HepG2 (cell line): ENCODE measurements around the gene CYP11A1. TPM values are rescaled to one million over a fixed set of nuclear protein-coding genes. Genes with fewer than 3 reads are reported as not detected.

ENCODE experiments used
- ATAC-seq: fragments of 200-7000 bp; cut with Tn5 transposase; 3 replicates; pipeline ENCODE4 v1.9.1; 2020; ENCODE audit warnings: mild to moderate bottlenecking, moderate library complexity
- BruUV-seq: library from RNA; stranded (reverse); fragments of 400-500 nt; replicated peaks from 2 replicates; lab custom pipeline; 2021; lab: Mats Ljungman, UMichigan
- CTCF ChIA-PET: fragments of 300-600 bp; formaldehyde crosslinking; extraction: SDS; loops from one replicate; lab custom pipeline; 2021; ENCODE audit warnings: low total read pairs, inconsistent platforms, low intra/inter-chr PET ratio; lab: Yijun Ruan, JAX
- POLR2A ChIA-PET: fragments of 350-600 bp; sonication (Branson Sonifier 250); formaldehyde crosslinking; loops from one replicate; lab custom pipeline; 2020; ENCODE audit warnings: antibody characterized with exemption, inconsistent platforms; lab: Yijun Ruan, JAX
- DNase-seq: peaks from one replicate; pipeline ENCODE4 v3.0.0-alpha.2; 2015; ENCODE audit warnings: low spot score
- FAIRE-seq: peaks from 3 replicates; lab custom pipeline; 2011; peaks lifted over from hg19 to GRCh38; lab: Jason Lieb, UNC
- H2AFZ ChIP-seq: one replicate; pipeline ENCODE4 v1.6.1; 2011; ENCODE audit warnings: low read length, inconsistent platforms
- H3K27ac ChIP-seq: fragments of 300-600 bp; 3 replicates; pipeline ENCODE4 v1.8.0; 2011; ENCODE audit warnings: mixed run types, mild to moderate bottlenecking, mixed read lengths, low read length, inconsistent platforms; ENCODE audit not compliant: insufficient read depth; ENCODE audit errors: extremely low read length
- H3K27me3 ChIP-seq, 2 experiments: fragments of 200-600 bp in 1 of 2; 2 replicates in 1 of 2; 3 replicates in 1 of 2; pipeline versions ENCODE4 v1.6.0 to v1.8.0; 2011; ENCODE audit warnings: low read length in 2 of 2, mild to moderate bottlenecking in 2 of 2, moderate library complexity in 2 of 2, inconsistent platforms in 1 of 2; ENCODE audit not compliant: insufficient read depth in 2 of 2, control insufficient read depth in 1 of 2
- H3K36me3 ChIP-seq, 2 experiments: fragments of 200-600 bp in 1 of 2; replicated peaks in 1 of 2; 2 replicates in 1 of 2; 3 replicates in 1 of 2; pipeline versions ENCODE4 v1.5.1 to v1.8.0; 2011; ENCODE audit warnings: low read length in 2 of 2, inconsistent platforms in 1 of 2; ENCODE audit not compliant: insufficient read depth in 2 of 2, control insufficient read depth in 1 of 2
- H3K4me1 ChIP-seq: 2 replicates; pipeline ENCODE4 v1.5.1; 2012; ENCODE audit warnings: low read length, inconsistent platforms; ENCODE audit not compliant: insufficient read depth
- H3K4me2 ChIP-seq: 2 replicates; pipeline ENCODE4 v1.6.0; 2011; ENCODE audit warnings: low read depth, low read length, inconsistent platforms
- H3K4me3 ChIP-seq, 3 experiments: fragments of 200-600 bp in 1 of 3; sonication (generic), shearing (Covaris generic) in 1 of 3; replicated peaks in 1 of 3; 2 replicates each; pipeline ENCODE4 v1.5.1; 2011 to 2016; ENCODE audit warnings: low read length in 3 of 3, inconsistent platforms in 2 of 3, low read depth in 2 of 3, mild to moderate bottlenecking in 2 of 3, control low read depth in 1 of 3, mixed read lengths in 1 of 3; ENCODE audit not compliant: insufficient read depth in 1 of 3
- H3K79me2 ChIP-seq: one replicate; pipeline ENCODE4 v1.6.1; 2011; ENCODE audit warnings: low read length, inconsistent platforms; ENCODE audit not compliant: insufficient read depth
- H3K9ac ChIP-seq: 2 replicates; pipeline ENCODE4 v1.6.0; 2011; ENCODE audit warnings: mild to moderate bottlenecking, low read depth, low read length, inconsistent platforms; ENCODE audit not compliant: insufficient read depth
- H3K9me3 ChIP-seq: 2 replicates; pipeline ENCODE4 v1.5.1; 2012; ENCODE audit warnings: mild to moderate bottlenecking, low read length
- H4K20me1 ChIP-seq: 2 replicates; pipeline ENCODE4 v1.6.0; 2011; ENCODE audit warnings: inconsistent platforms, mild to moderate bottlenecking, low read length, moderate library complexity; ENCODE audit not compliant: insufficient read depth
- ARHGAP35 ChIP-seq: sonication (generic); formaldehyde crosslinking; IDR thresholded peaks from 2 replicates; pipeline ENCODE4 v1.9.0; 2022; ENCODE audit warnings: mild to moderate bottlenecking, inconsistent platforms, moderate library complexity, missing genetic modification reagents, borderline replicate concordance
- BCL6 ChIP-seq: IDR thresholded peaks from 2 replicates; pipeline ENCODE4 v1.6.1; 2016; ENCODE audit warnings: missing genetic modification reagents, missing compliant biosample characterization
- BCLAF1 ChIP-seq: fragments of 450-650 bp; IDR thresholded peaks from 2 replicates; pipeline ENCODE4 v1.6.1; 2017; ENCODE audit warnings: mild to moderate bottlenecking
- CEBPB ChIP-seq: IDR thresholded peaks from 2 replicates; pipeline ENCODE4 v1.6.1; 2011; ENCODE audit warnings: low read depth, low read length, improper control_type of control experiment, borderline replicate concordance
- HDAC6 ChIP-seq: fragments of 200-600 bp; sonication (generic); IDR thresholded peaks from 2 replicates; pipeline ENCODE4 v1.7.0; 2017; ENCODE audit warnings: mild to moderate bottlenecking, antibody characterized with exemption, low read length, low read depth
- KAT8 ChIP-seq: IDR thresholded peaks from 2 replicates; pipeline ENCODE4 v1.6.1; 2016; ENCODE audit warnings: missing genetic modification reagents, missing compliant biosample characterization
- LRRFIP1 ChIP-seq: sonication (generic); formaldehyde crosslinking; conservative IDR thresholded peaks from 2 replicates; pipeline ENCODE4 v1.4.0; 2020; ENCODE audit warnings: missing genetic modification reagents
- MBD4 ChIP-seq: IDR thresholded peaks from 2 replicates; pipeline ENCODE4 v1.6.1; 2012; ENCODE audit warnings: low read length, inconsistent platforms, borderline replicate concordance
- NFYB ChIP-seq: sonication (generic); formaldehyde crosslinking; IDR thresholded peaks from 2 replicates; pipeline ENCODE4 v1.4.0; 2020; ENCODE audit warnings: missing genetic modification reagents
- SMC3 ChIP-seq: IDR thresholded peaks from 2 replicates; pipeline ENCODE4 v1.6.1; 2011; ENCODE audit warnings: low read length, improper control_type of control experiment
- SRSF4 ChIP-seq: fragments of 200-400 bp; formaldehyde crosslinking; IDR thresholded peaks from one replicate; pipeline ENCODE4 v1.6.1; 2018; ENCODE audit warnings: mild to moderate bottlenecking, low read depth, low read length, moderate library complexity; ENCODE audit not compliant: poor library complexity, severe bottlenecking
- STAG1 ChIP-seq: sonication (generic); formaldehyde crosslinking; IDR thresholded peaks from 2 replicates; pipeline ENCODE4 v1.4.0; 2020; ENCODE audit warnings: missing genetic modification reagents
- TEAD3 ChIP-seq: optimal IDR thresholded peaks from 2 replicates; pipeline ENCODE3; 2016; ENCODE audit warnings: borderline replicate concordance
- THAP11 ChIP-seq: IDR thresholded peaks from 2 replicates; pipeline ENCODE4 v1.6.1; 2016; ENCODE audit warnings: missing biosample characterization, missing genetic modification reagents
- ZBTB26 ChIP-seq: IDR thresholded peaks from 2 replicates; pipeline ENCODE4 v1.6.1; 2016; ENCODE audit warnings: missing compliant biosample characterization, missing genetic modification reagents, borderline replicate concordance
- ZNF12 ChIP-seq: sonication (generic); formaldehyde crosslinking; IDR thresholded peaks from 2 replicates; pipeline ENCODE4 v1.5.0; 2020; ENCODE audit warnings: missing genetic modification reagents
- ZNF230 ChIP-seq: sonication (generic); formaldehyde crosslinking; IDR thresholded peaks from 2 replicates; pipeline ENCODE4 v1.4.0; 2020; ENCODE audit warnings: mild to moderate bottlenecking, missing genetic modification reagents
- ZNF263 ChIP-seq: sonication (generic); formaldehyde crosslinking; IDR thresholded peaks from 2 replicates; pipeline ENCODE4 v1.4.0; 2020; ENCODE audit warnings: missing genetic modification reagents
- WGBS: methylation state at CpG from one replicate; pipeline ENCODE4 v1.1.6; 2017; ENCODE audit warnings: low lambda C conversion rate; 5-methylcytosine and 5-hydroxymethylcytosine counted together
- in situ Hi-C: cut with HindIII; loops from 2 replicates; pipeline ENCODE4 v1.10.0; 2017; ENCODE audit warnings: low pct_unique_long_range_greater_than_20kb; ENCODE audit not compliant: extremely low pct_ligation_motif_present
- intact Hi-C: fragments of 100-400 bp; cut with micrococcal nuclease; formaldehyde crosslinking; loops from one replicate; pipeline ENCODE4 v1.10.0; 2022; ENCODE audit not compliant: unreplicated experiment
- polyA plus RNA-seq, 8 experiments: library from polyadenylated mRNA; depleted of rRNA in 3 of 8; stranded (reverse) in 7 of 8; unstranded in 1 of 8; fragments of >200 nt; fragmentation: Illumina TruSeq in 4 of 8; extraction: Trizol in 4 of 8; gene quantifications; 2 replicates each; pipeline versions ENCODE4 v1.2.1 to v1.2.3, GENCODE V29; 2011 to 2016; ENCODE audit warnings: low read depth in 4 of 8, missing spikeins in 1 of 8, mixed read lengths in 1 of 8; ENCODE audit not compliant: insufficient read depth in 1 of 8
- total RNA-seq, 5 experiments: library from RNA; depleted of rRNA; stranded (reverse); fragments of >200 nt; fragmentation: Illumina TruSeq; extraction: Trizol; gene quantifications; 2 replicates each; pipeline ENCODE4 v1.2.3, GENCODE V29; 2016; ENCODE audit warnings: low read depth in 1 of 5

CYP11A1 gene
- total and polyA plus RNA-seq, 2 of the 13 experiments (the other 11 are each of a cell fraction or from before 2014, with no cell fraction given), result 0.66 to 0.92 TPM

GRCh38 chr15:74312445-74313007, 54.9 kb downstream of the CYP11A1 start (continued):
- TF ChIP-seq BCL6 (CRISPR knock-in tag) (no peak), ZNF12 (CRISPR knock-in tag) (no peak), ARHGAP35 (CRISPR knock-in tag) (no peak), ZNF263 (no peak), SRSF4 (no peak), LRRFIP1 (no peak), THAP11 (no peak)

- no peaks in the 10 kb centered on the region for H3K9me3 ChIP-seq
- peak; percentile 82 for ATAC-seq
- H3K27me3 ChIP-seq, result peaks cover 15 to 29% of the 10 kb centered on the region in 2 experiments; a peak in 4 of 5 replicates
- peak; percentile 50 for FAIRE-seq
- no peaks in the 10 kb centered on the region for H4K20me1 ChIP-seq
- no peaks in the 10 kb centered on the region for H3K79me2 ChIP-seq
- no peak overlapping the region for H3K4me3 ChIP-seq
- POLR2A ChIA-PET, result no interaction called here
- H3K4me2 ChIP-seq, result no peak overlapping the region
- H3K4me1 ChIP-seq, result peaks cover 9% of the 10 kb centered on the region
- BruUV-seq, result no TSS peak
- H3K36me3 ChIP-seq, result no peaks in the 10 kb centered on the region
- intact Hi-C loops (no loop called here), in situ Hi-C loops (no loop called here)
- 7% methylated on average over 5 of the region's 13 CpGs for WGBS
- CTCF ChIA-PET, result interaction anchor here (2.4 kb wide), 1 partner anchor 11 kb away, joined by 16 read pairs; no protein-coding TSS in a partner anchor
- H2AFZ ChIP-seq, result no peak overlapping the region
- DNase-seq, result peak; percentile 34
- H3K27ac ChIP-seq, result no peak overlapping the region
- H3K9ac ChIP-seq, result no peak overlapping the region
- TF ChIP-seq MBD4 (no peak), CEBPB (no peak), BCLAF1 (no peak), ZNF230 (no peak), NFYB (CRISPR knock-in tag) (no peak), TEAD3 (CRISPR knock-in tag) (peak; percentile 13), HDAC6 (no peak), SMC3 (peak; percentile 33; the same call in 1 of the 2 replicates), KAT8 (CRISPR knock-in tag) (no peak), STAG1 (peak; percentile 21; the same call in 1 of the 2 replicates), ZBTB26 (CRISPR knock-in tag) (no peak)
Observed at GRCh38 chr15:74311734-74312444, 55.6 kb downstream of the CYP11A1 start.
